GM19372 (cell line): ENCODE data around the gene CPXM2.

Experiments
- ATAC-seq: cut with Tn5 transposase; IDR thresholded peaks from one replicate; pipeline ENCODE4 v1.9.1; 2021; ENCODE audit warnings: mild to moderate bottlenecking, low read depth, moderate library complexity; ENCODE audit not compliant: unreplicated experiment

The CPXM2 gene

GRCh38 chr10:123891144-123892071 lies at the start of gene CPXM2:
Gene CPXM2 (minus strand): TSS chr10:123891807. CDS start chr10:123891659, 148 bp downstream.
- ATAC-seq: no peak

- ATAC-seq: no peak
Observed at GRCh38 chr10:123939591-123939990, 48.0 kb upstream of the CPXM2 start.

DNA sequence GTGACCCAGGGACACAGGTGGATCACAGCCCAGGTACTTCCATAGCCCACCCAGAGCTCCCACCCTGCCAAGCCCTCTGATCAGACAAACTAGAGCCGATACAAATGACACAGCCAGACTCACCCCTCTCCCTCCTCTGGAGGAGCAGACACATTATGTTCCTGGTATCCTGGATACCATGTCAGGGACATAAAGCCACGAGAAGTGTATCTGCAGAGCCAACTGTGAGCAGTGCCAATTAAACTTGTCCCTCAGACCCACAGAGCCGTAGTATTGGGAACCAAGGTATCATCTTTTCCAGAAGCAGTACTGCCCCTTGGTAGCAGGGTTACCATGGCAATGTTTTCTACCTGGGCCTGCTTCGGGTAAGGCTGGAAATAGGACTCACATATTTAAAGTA lies 47.3 kb upstream of the CPXM2 start:
- ATAC-seq: no peak

GRCh38 chr10:123936426-123936825 lies 44.8 kb upstream of the CPXM2 start:
- ATAC-seq: no peak

GRCh38 chr10:123935680-123936079 lies 44.1 kb upstream of the CPXM2 start:
- no peak for ATAC-seq

- no peak for ATAC-seq
Observed at GRCh38 chr10:123934846-123935245, 43.2 kb upstream of the CPXM2 start.

DNA sequence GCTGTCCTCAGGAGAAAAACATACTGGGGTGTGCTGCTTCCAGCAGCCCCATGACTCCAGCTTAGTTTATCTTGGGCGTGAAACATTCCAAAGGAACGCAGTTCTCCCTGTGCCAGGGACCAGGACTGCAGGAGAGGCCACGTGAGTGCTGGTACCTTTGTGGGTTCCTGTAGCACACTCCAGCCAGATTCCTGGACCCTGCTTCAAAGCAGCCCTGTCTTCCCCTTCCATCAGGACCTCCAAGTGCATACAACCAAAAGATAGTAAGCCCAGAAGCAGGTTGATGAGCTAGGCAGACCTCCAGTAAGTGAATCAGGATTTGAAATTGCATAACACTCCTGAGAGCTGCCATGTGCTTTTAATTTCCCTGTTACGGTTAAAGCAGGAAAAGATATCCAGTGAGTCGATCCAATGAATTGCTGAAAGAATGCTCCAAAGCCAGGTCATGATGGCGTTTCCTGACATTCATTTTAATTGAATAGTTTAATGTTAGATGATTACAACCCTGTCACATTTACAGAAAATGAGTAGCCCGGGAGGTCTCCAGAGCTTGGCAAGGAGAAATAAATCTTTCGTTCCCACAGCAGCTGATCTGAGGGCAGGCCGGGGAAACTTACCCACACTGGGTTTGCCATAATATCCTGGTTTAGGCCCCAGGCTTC lies 38.9 kb upstream of the CPXM2 start:
- no peak for ATAC-seq

GRCh38 chr10:123929791-123930190 lies 38.2 kb upstream of the CPXM2 start:
- no peak for ATAC-seq

GRCh38 chr10:123928427-123928826 lies 36.8 kb upstream of the CPXM2 start:
- no peak for ATAC-seq

- ATAC-seq: no peak
Observed at GRCh38 chr10:123926401-123927264, 35.0 kb upstream of the CPXM2 start.

DNA sequence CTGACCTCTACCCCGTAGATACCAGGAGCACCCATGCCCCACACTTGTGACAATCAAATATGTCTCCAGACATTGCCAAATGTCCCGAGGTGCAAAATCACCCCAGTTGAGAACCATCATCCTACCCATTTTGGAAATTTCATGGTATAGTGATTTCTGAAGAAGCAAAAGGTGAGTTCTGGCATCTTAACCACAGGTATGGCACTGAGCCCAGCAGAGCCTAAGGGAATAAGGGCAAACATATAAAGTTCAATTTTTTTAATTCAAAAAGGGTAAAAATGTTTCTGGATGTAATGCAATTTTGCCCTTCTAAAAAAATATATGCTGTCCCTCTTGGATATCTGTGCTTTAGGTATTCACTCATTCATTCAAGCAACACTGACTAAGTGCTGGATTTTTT lies 30.5 kb upstream of the CPXM2 start:
- ATAC-seq: no peak

GRCh38 chr10:123916775-123917174 lies 25.2 kb upstream of the CPXM2 start:
- no peak for ATAC-seq

DNA sequence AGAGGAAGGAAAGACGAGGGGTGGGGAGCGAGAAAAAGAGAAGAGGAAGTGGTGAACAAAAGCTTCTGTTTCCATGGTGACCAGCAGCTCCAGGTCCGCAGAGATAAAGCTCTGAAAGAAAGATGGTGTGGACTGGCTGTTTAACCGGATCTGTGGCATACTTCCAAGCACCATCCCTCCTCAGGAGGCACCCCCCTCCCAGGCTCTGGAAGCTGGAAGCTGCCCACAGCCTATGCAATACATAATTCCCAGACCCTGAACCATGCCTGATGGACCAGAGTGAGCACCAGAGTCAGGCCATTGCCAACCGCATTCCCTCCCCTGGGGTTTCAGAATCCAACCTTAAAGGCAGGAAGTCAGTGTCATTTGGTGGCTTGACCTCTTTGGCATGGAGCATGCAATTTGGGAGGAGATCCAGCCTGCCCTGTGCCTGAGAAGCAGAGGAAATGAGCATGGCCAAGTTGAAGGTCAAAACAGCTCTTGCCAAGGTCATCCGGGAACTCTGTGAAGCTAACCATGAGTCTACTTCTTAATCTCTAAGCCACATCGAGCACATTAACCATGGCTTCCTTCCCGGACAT lies 22.2 kb upstream of the CPXM2 start:
- ATAC-seq: no peak

GRCh38 chr10:123912871-123913270 lies 21.3 kb upstream of the CPXM2 start:
- ATAC-seq: no peak

DNA sequence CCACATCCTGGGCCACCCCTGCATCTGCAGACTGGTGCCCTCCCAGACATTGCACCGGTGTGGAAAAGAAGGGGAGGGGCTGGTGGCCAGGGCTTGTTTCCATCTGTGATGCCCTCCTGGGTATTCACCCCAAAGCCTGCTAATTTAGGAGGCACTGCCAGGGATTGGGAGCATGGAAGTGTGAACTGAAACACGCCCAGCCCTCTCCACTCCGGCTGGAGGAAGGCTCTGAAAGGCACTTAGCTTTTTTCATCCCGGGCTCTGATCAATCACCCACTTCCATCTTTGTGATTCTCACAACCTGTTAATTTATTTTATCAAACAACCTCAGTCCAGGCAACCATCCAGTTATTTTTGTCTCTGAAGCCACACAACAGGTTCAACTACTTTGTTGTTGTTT lies 20.9 kb upstream of the CPXM2 start:
- no peak for ATAC-seq

DNA sequence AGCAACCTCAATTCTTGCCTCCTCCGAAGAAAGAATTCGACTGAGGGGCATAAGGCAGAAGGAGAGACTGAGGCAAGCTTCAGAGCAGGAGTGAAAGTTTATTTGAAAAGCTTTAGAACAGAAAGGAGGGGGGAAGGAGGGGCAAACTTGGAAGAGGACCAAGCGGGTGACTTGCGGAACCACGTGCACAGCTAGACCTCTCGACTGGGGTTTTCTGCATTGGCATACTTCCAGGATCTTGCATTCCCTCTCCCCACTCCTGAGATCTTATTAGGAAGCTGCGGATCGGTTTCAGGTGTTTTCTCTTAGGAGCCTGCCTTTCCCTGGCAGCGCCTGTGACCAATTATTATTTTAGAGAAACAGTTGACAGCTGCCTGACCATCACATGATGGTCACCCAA lies 20.3 kb upstream of the CPXM2 start:
- ATAC-seq: no peak

DNA sequence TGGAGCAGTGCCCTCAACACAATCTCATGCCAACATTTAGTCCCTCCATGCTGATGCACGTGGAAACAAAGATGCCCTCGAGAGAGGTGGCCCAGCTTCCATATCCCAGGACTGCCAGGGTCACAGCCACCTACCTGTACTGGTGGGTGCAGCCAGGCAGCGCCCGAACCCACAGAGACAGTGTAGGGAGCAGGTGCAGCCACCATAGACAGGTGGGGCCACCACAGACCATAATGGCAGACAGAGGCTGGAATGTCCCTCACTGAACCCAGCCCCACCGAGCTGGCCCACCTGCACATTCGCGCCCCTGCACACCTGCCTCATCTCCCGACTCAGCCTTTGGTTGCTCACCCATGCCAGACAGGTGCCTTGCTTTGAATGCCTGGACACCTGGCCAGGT lies 18.3 kb upstream of the CPXM2 start:
- ATAC-seq: no peak

GRCh38 chr10:123909426-123909825 lies 17.8 kb upstream of the CPXM2 start:
- no peak for ATAC-seq

DNA sequence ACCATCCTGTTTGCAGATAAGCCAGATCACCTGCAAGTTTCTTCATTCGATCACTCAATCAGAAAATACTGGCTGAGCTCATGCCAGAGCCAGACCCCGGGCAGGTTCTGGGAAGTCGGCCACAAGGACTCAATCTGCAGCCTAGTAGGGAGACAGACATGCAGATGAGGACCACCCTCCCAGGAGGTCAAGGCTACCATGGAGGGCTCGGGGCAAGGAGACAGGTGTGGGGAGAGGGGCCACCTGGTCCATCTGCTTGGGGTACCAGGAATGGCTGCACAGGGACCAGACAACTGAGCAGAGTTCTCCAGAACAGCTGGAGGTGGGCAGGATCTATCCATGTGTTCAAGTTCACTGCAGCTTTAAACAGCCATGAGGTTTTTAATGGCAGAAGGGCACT lies 16.8 kb upstream of the CPXM2 start:
- no peak for ATAC-seq

DNA sequence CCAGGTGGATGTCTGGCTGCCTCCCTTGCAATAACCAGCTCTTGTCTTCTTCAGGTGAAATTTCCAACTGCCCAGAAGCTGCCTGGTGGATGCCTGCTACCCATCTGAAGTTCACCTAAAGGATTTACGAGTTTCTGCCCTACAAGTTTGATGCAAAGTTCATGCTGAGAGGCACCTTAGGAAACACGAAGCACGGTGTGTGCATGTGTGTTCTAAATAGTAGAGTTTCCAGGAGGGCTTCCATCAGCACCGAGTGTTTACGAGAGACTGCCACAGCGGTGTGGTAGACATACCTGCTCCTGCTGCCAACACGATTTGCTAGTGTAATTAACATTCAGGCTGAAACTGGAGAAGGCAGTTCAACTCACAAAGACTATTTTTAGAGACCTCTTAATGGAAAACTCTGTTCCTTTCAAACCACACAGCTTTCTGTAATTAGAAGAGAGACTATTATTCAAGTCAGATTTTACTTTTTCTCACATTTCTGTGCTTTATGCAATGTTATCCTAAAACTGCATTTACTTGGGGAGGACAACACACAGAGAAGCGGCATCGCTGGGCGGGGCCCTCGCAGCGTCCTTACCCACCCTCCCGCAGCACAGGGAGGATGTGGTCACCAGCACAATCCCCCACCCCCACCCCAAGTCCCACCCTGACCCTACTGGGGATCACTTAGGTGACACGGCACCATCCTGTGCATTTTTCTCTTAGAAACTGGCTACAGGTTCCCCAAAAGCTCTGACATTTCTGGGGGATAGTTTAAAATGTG lies 15.5 kb upstream of the CPXM2 start:
- no peak for ATAC-seq
